ENCODE data around the gene PRDM10.

Gene PRDM10

GRCh38 chr11:129992161-129992944 lies 10.3 kb downstream of the PRDM10 start:
- H3K18ac ChIP-seq (ENCODE audit: low read length) = no peak overlapping the region
- H4K8ac ChIP-seq (ENCODE audit: low read depth, low read length) = no peak overlapping the region
- H3K36me3 ChIP-seq (ENCODE audit: control insufficient read depth, insufficient read depth, low read length) = no peaks in the 10 kb centered on the region
- no peak overlapping the region for H4K5ac ChIP-seq (ENCODE audit: low read length)
- H3K4ac ChIP-seq (ENCODE audit: low read depth, low read length) = no peak overlapping the region
- peaks cover 3% of the 10 kb centered on the region for H3K79me1 ChIP-seq (ENCODE audit: low read length)
- H2BK15ac ChIP-seq (replicated peaks; ENCODE audit: low read depth) = no peak overlapping the region
- no peaks in the 10 kb centered on the region for H3K27me3 ChIP-seq (ENCODE audit: insufficient read depth, low read length, poor library complexity)
- H3K79me2 ChIP-seq (ENCODE audit: control insufficient read depth, insufficient read depth, low read length) = peaks cover 6% of the 10 kb centered on the region
- H3K4me2 ChIP-seq (ENCODE audit: low read length) = no peak overlapping the region
- no peak overlapping the region for H3K23ac ChIP-seq (ENCODE audit: low read length)
- H3K27ac ChIP-seq (ENCODE audit: low read depth, low read length) = no peak overlapping the region
- H2AK5ac ChIP-seq (ENCODE audit: low read length) = no peak overlapping the region
- H3K9ac ChIP-seq (ENCODE audit: low read length) = no peak overlapping the region
- H3K56ac ChIP-seq (ENCODE audit: low read length) = no peak overlapping the region
- H3K4me3 ChIP-seq (ENCODE audit: low read length) = no peak overlapping the region
- no peak overlapping the region for H2BK120ac ChIP-seq (ENCODE audit: low read depth, low read length)
- H2BK5ac ChIP-seq (ENCODE audit: low read length) = no peak overlapping the region
- H3K4me1 ChIP-seq (ENCODE audit: control insufficient read depth, low read depth, low read length) = no peaks in the 10 kb centered on the region
- DNase-seq = peak; percentile 84
- no CpG with 5 or more reads among the region's 6 CpGs for WGBS (ENCODE audit: extremely low coverage, insufficient coverage, low lambda C conversion rate)

- Histone ChIP-seq H4K5ac (ENCODE audit: low read length) (no peak overlapping the region), H3K4me1 (ENCODE audit: control insufficient read depth, low read depth, low read length) (no peaks in the 10 kb centered on the region), H3K4ac (ENCODE audit: low read depth, low read length) (no peak overlapping the region), H2BK120ac (ENCODE audit: low read depth, low read length) (no peak overlapping the region), H3K18ac (ENCODE audit: low read length) (no peak overlapping the region), H3K79me1 (ENCODE audit: low read length) (peaks cover 9% of the 10 kb centered on the region), H3K4me2 (ENCODE audit: low read length) (no peak overlapping the region), H3K56ac (ENCODE audit: low read length) (no peak overlapping the region), H3K27ac (ENCODE audit: low read depth, low read length) (no peak overlapping the region), H3K79me2 (ENCODE audit: control insufficient read depth, insufficient read depth, low read length) (peaks cover 4% of the 10 kb centered on the region), H4K8ac (ENCODE audit: low read depth, low read length) (no peak overlapping the region), H3K23ac (ENCODE audit: low read length) (no peak overlapping the region), H3K36me3 (ENCODE audit: control insufficient read depth, insufficient read depth, low read length) (no peaks in the 10 kb centered on the region), H3K9ac (ENCODE audit: low read length) (no peak overlapping the region), H2BK15ac (replicated peaks; ENCODE audit: low read depth) (no peak overlapping the region), H2AK5ac (ENCODE audit: low read length) (no peak overlapping the region), H2BK5ac (ENCODE audit: low read length) (no peak overlapping the region), H3K27me3 (ENCODE audit: insufficient read depth, low read length, poor library complexity) (no peaks in the 10 kb centered on the region), H3K4me3 (ENCODE audit: low read length) (no peak overlapping the region)
- DNase-seq = no peak
- no CpG with 5 or more reads among the region's 3 CpGs for WGBS (ENCODE audit: extremely low coverage, insufficient coverage, low lambda C conversion rate)
Measured at GRCh38 chr11:129989149-129989813, 13.4 kb downstream of the PRDM10 start.

- H3K4me3 ChIP-seq (ENCODE audit: low read length) = no peak overlapping the region
- no peak overlapping the region for H2BK5ac ChIP-seq (ENCODE audit: low read length)
- H2AK5ac ChIP-seq (ENCODE audit: low read length) = no peak overlapping the region
- no peak overlapping the region for H2BK15ac ChIP-seq (replicated peaks; ENCODE audit: low read depth)
- no peak overlapping the region for H3K18ac ChIP-seq (ENCODE audit: low read length)
- H3K27ac ChIP-seq (ENCODE audit: low read depth, low read length) = no peak overlapping the region
- H3K56ac ChIP-seq (ENCODE audit: low read length) = no peak overlapping the region
- no peak overlapping the region for H4K8ac ChIP-seq (ENCODE audit: low read depth, low read length)
- no peak for DNase-seq
- no peaks in the 10 kb centered on the region for H3K27me3 ChIP-seq (ENCODE audit: insufficient read depth, low read length, poor library complexity)
- peaks cover 12% of the 10 kb centered on the region for H3K79me1 ChIP-seq (ENCODE audit: low read length)
- peaks cover 4% of the 10 kb centered on the region for H3K79me2 ChIP-seq (ENCODE audit: control insufficient read depth, insufficient read depth, low read length)
- H3K23ac ChIP-seq (ENCODE audit: low read length) = no peak overlapping the region
- H3K4me2 ChIP-seq (ENCODE audit: low read length) = no peak overlapping the region
- no peak overlapping the region for H4K5ac ChIP-seq (ENCODE audit: low read length)
- H3K9ac ChIP-seq (ENCODE audit: low read length) = no peak overlapping the region
- no CpG with 5 or more reads among the region's 3 CpGs for WGBS (ENCODE audit: extremely low coverage, insufficient coverage, low lambda C conversion rate)
- no peaks in the 10 kb centered on the region for H3K4me1 ChIP-seq (ENCODE audit: control insufficient read depth, low read depth, low read length)
- no peaks in the 10 kb centered on the region for H3K36me3 ChIP-seq (ENCODE audit: control insufficient read depth, insufficient read depth, low read length)
- H3K4ac ChIP-seq (ENCODE audit: low read depth, low read length) = no peak overlapping the region
- no peak overlapping the region for H2BK120ac ChIP-seq (ENCODE audit: low read depth, low read length)
Measured at GRCh38 chr11:129987950-129988349, 14.7 kb downstream of the PRDM10 start.

- no peak overlapping the region for H4K8ac ChIP-seq (ENCODE audit: low read depth, low read length)
Measured at GRCh38 chr11:129985823-129986222, 16.8 kb downstream of the PRDM10 start.

GRCh38 chr11:129980086-129980485 lies 22.5 kb downstream of the PRDM10 start:
- Histone ChIP-seq H3K4me1 (ENCODE audit: control insufficient read depth, low read depth, low read length) (no peaks in the 10 kb centered on the region), H3K9ac (ENCODE audit: low read length) (no peak overlapping the region), H3K56ac (ENCODE audit: low read length) (no peak overlapping the region), H3K36me3 (ENCODE audit: control insufficient read depth, insufficient read depth, low read length) (no peaks in the 10 kb centered on the region), H3K79me1 (ENCODE audit: low read length) (peaks cover 15% of the 10 kb centered on the region), H2AK5ac (ENCODE audit: low read length) (no peak overlapping the region), H4K8ac (ENCODE audit: low read depth, low read length) (no peak overlapping the region), H2BK15ac (replicated peaks; ENCODE audit: low read depth) (no peak overlapping the region), H4K5ac (ENCODE audit: low read length) (no peak overlapping the region), H3K79me2 (ENCODE audit: control insufficient read depth, insufficient read depth, low read length) (no peaks in the 10 kb centered on the region), H3K4me2 (ENCODE audit: low read length) (no peak overlapping the region), H3K4me3 (ENCODE audit: low read length) (no peak overlapping the region), H3K27me3 (ENCODE audit: insufficient read depth, low read length, poor library complexity) (no peaks in the 10 kb centered on the region), H3K23ac (ENCODE audit: low read length) (no peak overlapping the region), H3K4ac (ENCODE audit: low read depth, low read length) (no peak overlapping the region), H3K18ac (ENCODE audit: low read length) (no peak overlapping the region), H2BK5ac (ENCODE audit: low read length) (no peak overlapping the region), H2BK120ac (ENCODE audit: low read depth, low read length) (no peak overlapping the region), H3K27ac (ENCODE audit: low read depth, low read length) (no peak overlapping the region)
- WGBS (ENCODE audit: extremely low coverage, insufficient coverage, low lambda C conversion rate) = no CpG with 5 or more reads among the region's 8 CpGs
- DNase-seq = no peak

More at GRCh38 chr11:129985823-129986222, 16.8 kb downstream of the PRDM10 start:
- H2BK5ac ChIP-seq (ENCODE audit: low read length) = no peak overlapping the region
- H2AK5ac ChIP-seq (ENCODE audit: low read length) = no peak overlapping the region
- no peak overlapping the region for H3K56ac ChIP-seq (ENCODE audit: low read length)
- H3K4me2 ChIP-seq (ENCODE audit: low read length) = no peak overlapping the region
- no peaks in the 10 kb centered on the region for H3K36me3 ChIP-seq (ENCODE audit: control insufficient read depth, insufficient read depth, low read length)
- H3K79me2 ChIP-seq (ENCODE audit: control insufficient read depth, insufficient read depth, low read length) = peaks cover 4% of the 10 kb centered on the region
- no peak overlapping the region for H3K4ac ChIP-seq (ENCODE audit: low read depth, low read length)
- no CpG with 5 or more reads among the region's 3 CpGs for WGBS (ENCODE audit: extremely low coverage, insufficient coverage, low lambda C conversion rate)
- H3K18ac ChIP-seq (ENCODE audit: low read length) = no peak overlapping the region
- DNase-seq = no peak
- no peak overlapping the region for H3K27ac ChIP-seq (ENCODE audit: low read depth, low read length)
- H2BK120ac ChIP-seq (ENCODE audit: low read depth, low read length) = no peak overlapping the region
- no peak overlapping the region for H3K4me3 ChIP-seq (ENCODE audit: low read length)
- H3K27me3 ChIP-seq (ENCODE audit: insufficient read depth, low read length, poor library complexity) = no peaks in the 10 kb centered on the region
- no peak overlapping the region for H3K9ac ChIP-seq (ENCODE audit: low read length)
- peaks cover 12% of the 10 kb centered on the region for H3K79me1 ChIP-seq (ENCODE audit: low read length)
- no peak overlapping the region for H2BK15ac ChIP-seq (replicated peaks; ENCODE audit: low read depth)
- no peaks in the 10 kb centered on the region for H3K4me1 ChIP-seq (ENCODE audit: control insufficient read depth, low read depth, low read length)
- H3K23ac ChIP-seq (ENCODE audit: low read length) = peak overlapping the region; percentile 45
- H4K5ac ChIP-seq (ENCODE audit: low read length) = no peak overlapping the region
